Measurements from ENCODE around the gene CDC25B. TPM values are rescaled to one million over a fixed set of nuclear protein-coding genes. Genes with fewer than 3 reads are reported as not detected.

CDC25B gene
- total and polyA plus RNA-seq, 2 of the 8 experiments (the other 6 are each of a cell fraction or from before 2014, with no cell fraction given): 21.7 to 31.2 TPM

DNA sequence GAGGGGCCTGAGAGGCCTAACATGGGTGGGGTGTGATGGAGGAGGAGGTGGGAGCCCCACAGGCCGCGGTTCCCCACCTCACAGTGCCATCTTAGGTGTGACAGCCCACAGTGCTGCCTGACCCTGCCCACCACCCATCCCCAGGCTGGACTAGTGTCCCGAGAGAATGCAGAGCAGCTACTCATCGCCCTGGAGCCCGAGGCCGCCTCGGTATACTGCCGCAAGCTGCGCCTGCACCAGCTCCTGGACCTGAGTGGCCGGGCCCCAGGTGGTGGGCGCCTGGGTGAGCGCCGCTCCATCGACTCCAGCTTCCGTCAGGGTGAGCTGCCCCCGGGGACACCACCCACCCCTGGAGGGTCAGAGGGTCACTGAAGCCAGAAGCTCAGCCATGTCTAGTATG, 48.0 kb upstream of the CDC25B start:
- no peak overlapping the region for H3K27ac ChIP-seq (ENCODE audit: low read depth, low read length)
- H2BK12ac ChIP-seq (ENCODE audit: low read depth, low read length): no peak overlapping the region
- no peak overlapping the region for H2AFZ ChIP-seq (ENCODE audit: low read length)
- H2AK5ac ChIP-seq (ENCODE audit: low read depth, low read length): 0 out of 2 replicates have a peak overlapping the region, but pooled peaks have one; percentile 10
- H3K9me3 ChIP-seq (ENCODE audit: insufficient read depth in 2 of 2, low read depth in 1 of 2, low read length in 1 of 2): no peaks in the 10 kb centered on the region
- H3K23me2 ChIP-seq (ENCODE audit: low read depth, low read length): peaks cover 25% of the 10 kb centered on the region
- no peak for FAIRE-seq
- no peak overlapping the region for H4K5ac ChIP-seq (ENCODE audit: insufficient read length, low read depth, low read length)
- ChIA-PET POLR2A (ENCODE audit: partially characterized antibody) (interaction anchor here (0.8 to 1.6 kb wide), 5 partner anchors 9 to 75 kb away, joined by 3 to 6 read pairs (median 3); no protein-coding TSS in a partner anchor), CTCF (ENCODE audit: partially characterized antibody) (interaction anchor here (0.9 to 18.6 kb wide), 15 partner anchors 14 to 118 kb away, joined by 3 to 308 read pairs (median 12); partner anchors contain the start of genes ADISSP, CENPB, HSPA12B and SIGLEC1)
- H4K91ac ChIP-seq (replicated peaks; ENCODE audit: insufficient read length, low read length): no peak overlapping the region
- H2BK15ac ChIP-seq (ENCODE audit: low read length): no peak overlapping the region
- H2BK120ac ChIP-seq (replicated peaks; ENCODE audit: low read depth, low read length): no peak overlapping the region
- no peaks in the 10 kb centered on the region; a peak in 1 of 8 replicates for H3K36me3 ChIP-seq (ENCODE audit: control insufficient read depth in 2 of 4, insufficient read depth in 4 of 4, low read length in 3 of 4)
- no peak overlapping the region for H4K8ac ChIP-seq (ENCODE audit: extremely low read depth, insufficient read depth, low read length)
- no peaks in the 10 kb centered on the region for H3K79me1 ChIP-seq (ENCODE audit: low read depth, low read length)
- peaks cover 4 to 26% (median 22%) of the 10 kb centered on the region in 4 experiments for H3K27me3 ChIP-seq (replicated peaks in 1 of 4; ENCODE audit: control insufficient read depth in 3 of 4, extremely low read depth in 1 of 4, insufficient read depth in 3 of 4, low read length in 3 of 4)
- no peak overlapping the region for H3K9ac ChIP-seq (replicated peaks in 1 of 4; ENCODE audit: extremely low read depth in 1 of 4, low read depth in 3 of 4, low read length in 3 of 4)
- no peak overlapping the region for H3K23ac ChIP-seq (ENCODE audit: insufficient read length)
- H3K4me3 ChIP-seq (ENCODE audit: extremely low read depth in 1 of 4, insufficient read depth in 2 of 4, low read depth in 3 of 4, low read length in 4 of 4): no peak overlapping the region
- no peak overlapping the region for H3K4ac ChIP-seq (replicated peaks; ENCODE audit: insufficient read length, low read depth, low read length)
- H3K79me2 ChIP-seq (ENCODE audit: control insufficient read depth in 1 of 2, insufficient read depth in 2 of 2, low read length in 2 of 2): no peaks in the 10 kb centered on the region
- H2BK20ac ChIP-seq (ENCODE audit: low read length): no peak overlapping the region
- peaks cover 0 to 25% (median 8%) of the 10 kb centered on the region in 4 experiments; a peak in 6 of 7 replicates for H3K4me1 ChIP-seq (replicated peaks in 1 of 4; ENCODE audit: control insufficient read depth in 3 of 4, insufficient read depth in 4 of 4, low read length in 3 of 4)
- no peak overlapping the region for H3K56ac ChIP-seq (replicated peaks; ENCODE audit: insufficient read length, low read depth, low read length)
- DNase-seq (ENCODE audit: low read depth in 1 of 2, low spot score in 2 of 2): no peak
- 88% methylated on average over 16 of the region's 16 CpGs; no CpG with 5 or more reads in 1 of the 2 experiments for WGBS, 2 experiments (ENCODE audit: extremely low coverage in 1 of 2, insufficient coverage in 1 of 2, insufficient read length in 1 of 2, insufficient replicate concordance in 2 of 2, low coverage in 1 of 2, low lambda C conversion rate in 2 of 2, missing lambda C conversion rate in 1 of 2)
- no peak overlapping the region for H3K14ac ChIP-seq (ENCODE audit: insufficient read length)
- no peak overlapping the region for H3K4me2 ChIP-seq (ENCODE audit: insufficient read depth in 1 of 2, low read depth in 2 of 2, low read length in 2 of 2)
- no peak overlapping the region for H2BK5ac ChIP-seq (ENCODE audit: low read depth, low read length)
- H4K20me1 ChIP-seq (replicated peaks in 1 of 2; ENCODE audit: control insufficient read depth in 1 of 2, insufficient read depth in 2 of 2, low read length in 2 of 2): peaks cover 2 to 13% of the 10 kb centered on the region in 2 experiments
- no peak overlapping the region for H3K18ac ChIP-seq (ENCODE audit: extremely low read depth, low read length)
- TF ChIP-seq CTBP2 (IDR thresholded peaks at IDR 0.05; ENCODE audit: borderline replicate concordance, insufficient read depth, insufficient read length, low read length): no peak

Measured in H1 (cell line).